GM12873 (cell line): ENCODE results near the gene ECHS1.
A peak's percentile ranks its signal among the peaks of the same experiment; 100 is the strongest.

Source experiments
- CTCF ChIP-seq: IDR thresholded peaks from 2 replicates; pipeline ENCODE4 v1.5.1; 2012; ENCODE audit warnings: low read depth, mild to moderate bottlenecking, moderate library complexity, low read length, control low read depth; ENCODE audit not compliant: insufficient read depth; ENCODE audit errors: missing control alignments

The ECHS1 gene

GRCh38 chr10:133394801-133395221 is 21.7 kb upstream of the ECHS1 start:
- TF ChIP-seq CTCF: no peak

GRCh38 chr10:133394064-133394663 is 21.0 kb upstream of the ECHS1 start, which contains the start of gene MTG1:
Gene MTG1, plus strand, starts transcription at chr10:133394157. Its CDS starts 64 bp downstream, at chr10:133394221.
- peak; percentile 24 for TF ChIP-seq CTCF

- no peak for TF ChIP-seq CTCF
These were observed 20.4 kb upstream of the ECHS1 start for GRCh38 chr10:133393401-133394063.

- TF ChIP-seq CTCF: no peak
These were observed 18.8 kb upstream of the ECHS1 start for GRCh38 chr10:133391761-133392518.

- TF ChIP-seq CTCF: no peak
These were observed 18.1 kb upstream of the ECHS1 start for GRCh38 chr10:133391249-133391635.

- no peak for TF ChIP-seq CTCF
These were observed 17.6 kb upstream of the ECHS1 start for GRCh38 chr10:133390597-133391248.
